Measurements from ENCODE around the gene FBXO33. TPM values are rescaled to one million over a fixed set of nuclear protein-coding genes. Genes with fewer than 3 reads are reported as not detected.

The FBXO33 gene
- total RNA-seq, 2 experiments from 2014 or later = 18.7 to 19.0 TPM

DNA sequence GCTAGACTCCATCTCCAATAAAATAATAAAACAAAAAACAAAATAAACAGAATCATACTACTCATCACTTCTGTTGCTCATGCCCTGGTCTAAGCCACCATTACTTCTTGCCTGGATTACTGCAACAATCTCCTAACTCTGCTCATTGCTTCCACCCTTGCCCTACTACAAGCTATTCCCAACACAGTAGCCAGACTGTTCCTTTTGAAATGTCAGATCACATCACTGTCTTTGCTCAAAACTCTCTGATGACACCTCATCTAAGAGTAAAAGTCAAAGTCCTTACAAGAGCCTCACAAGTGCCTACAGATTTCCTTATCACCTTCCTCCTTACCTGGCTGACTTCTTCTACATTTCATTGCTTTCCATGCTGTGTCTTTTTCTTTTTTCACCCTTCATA lies 10.0 kb downstream of the FBXO33 start:
- no peak overlapping the region for H3K4me3 Mint-ChIP-seq

DNA sequence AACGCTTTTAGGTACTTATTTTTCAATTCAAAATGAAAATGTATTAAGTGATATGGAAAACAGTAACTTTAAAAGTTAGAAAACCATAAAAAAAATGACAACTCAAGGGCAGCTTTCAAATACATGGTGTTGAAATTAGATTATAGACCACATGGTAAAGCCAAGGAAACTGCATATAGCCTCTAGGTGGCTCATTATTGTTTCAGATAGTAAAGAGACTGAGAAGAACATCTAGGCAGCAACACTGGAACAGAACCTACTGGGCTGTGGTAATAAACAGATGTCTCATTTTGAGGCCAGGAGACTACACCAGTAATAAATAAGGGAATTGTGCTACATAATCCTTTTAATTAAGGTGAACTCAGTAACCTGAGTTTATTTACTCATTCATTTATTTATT lies 13.0 kb downstream of the FBXO33 start:
- no peak for ATAC-seq (ENCODE audit: low read depth)
- peaks cover 44% of the 10 kb centered on the region for H3K36me3 Mint-ChIP-seq
- peaks cover 7% of the 10 kb centered on the region for H3K4me1 Mint-ChIP-seq
- H3K27me3 Mint-ChIP-seq = no peaks in the 10 kb centered on the region
- DNase-seq = no peak
- no peak overlapping the region for H3K27ac Mint-ChIP-seq
- H3K4me3 Mint-ChIP-seq = no peak overlapping the region
- POLR2A ChIA-PET = interaction anchor here (1.0 kb wide), 1 partner anchor 13 kb away, joined by 3 read pairs; the partner anchor contains the start of gene FBXO33
- H3K9me3 Mint-ChIP-seq = peaks cover 14% of the 10 kb centered on the region

More for the DNA sequence above, 10.0 kb downstream of the FBXO33 start:
- no peak for DNase-seq
- Mint-ChIP-seq H3K4me1 (peaks cover 14% of the 10 kb centered on the region), H3K9me3 (peaks cover 5% of the 10 kb centered on the region), H3K27me3 (no peaks in the 10 kb centered on the region), H3K27ac (no peak overlapping the region), H3K36me3 (peaks cover 22% of the 10 kb centered on the region)
- POLR2A ChIA-PET = interaction anchor here (1.2 kb wide), 1 partner anchor 9 kb away, joined by 5 read pairs; the partner anchor contains the start of gene FBXO33
- ATAC-seq (ENCODE audit: low read depth) = no peak

DNA sequence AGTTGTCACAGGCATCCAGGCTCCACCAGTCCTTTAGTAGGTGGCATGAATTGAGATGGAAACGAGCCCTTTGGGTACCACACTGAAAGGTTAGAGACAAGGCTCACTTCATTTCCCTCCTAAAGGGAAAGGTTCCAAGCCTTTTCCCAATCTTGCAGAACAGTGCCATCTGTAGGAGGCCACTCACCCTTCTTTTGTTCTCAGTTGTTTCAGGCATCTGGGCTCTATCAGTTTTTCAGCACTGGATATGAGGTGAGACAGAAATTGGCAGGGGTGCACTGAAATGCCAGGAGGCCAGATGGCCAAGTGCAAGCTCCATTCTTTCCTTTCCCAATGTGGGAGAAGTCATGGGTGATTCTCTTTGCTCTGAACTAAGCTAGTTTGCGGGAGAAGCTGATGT lies 15.2 kb downstream of the FBXO33 start:
- ATAC-seq (ENCODE audit: low read depth) = no peak
- no peak overlapping the region for H3K27ac Mint-ChIP-seq
- H3K27me3 Mint-ChIP-seq = no peaks in the 10 kb centered on the region
- H3K36me3 Mint-ChIP-seq = peaks cover 56% of the 10 kb centered on the region
- H3K9me3 Mint-ChIP-seq = peaks cover 17% of the 10 kb centered on the region
- no peaks in the 10 kb centered on the region for H3K4me1 Mint-ChIP-seq
- POLR2A ChIA-PET = interaction anchor here (1.4 kb wide), 1 partner anchor 15 kb away, joined by 3 read pairs; the partner anchor contains the start of gene FBXO33
- no peak for DNase-seq
- no peak overlapping the region for H3K4me3 Mint-ChIP-seq

GRCh38 chr14:39416072-39416471 lies 16.2 kb downstream of the FBXO33 start:
- no peak overlapping the region for H3K4me3 Mint-ChIP-seq

DNA sequence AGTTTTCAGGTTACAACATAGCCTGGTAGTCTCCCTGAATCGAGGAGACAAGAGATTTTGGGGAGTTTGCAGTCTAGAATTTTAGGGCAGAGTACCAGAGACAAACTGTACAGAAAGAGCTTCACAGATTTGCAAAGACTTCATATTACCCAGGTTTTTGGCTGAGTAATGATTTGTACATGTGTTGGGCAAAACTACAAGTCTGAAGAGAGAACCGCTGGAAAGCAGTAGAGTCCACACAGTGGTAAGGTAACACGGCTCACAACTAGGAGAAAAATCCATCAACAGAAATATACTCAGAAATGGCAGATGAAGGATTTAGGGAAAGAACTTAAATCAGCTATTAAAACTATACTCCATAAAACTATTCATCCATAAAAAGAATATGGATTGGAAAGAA lies 25.7 kb downstream of the FBXO33 start:
- POLR2A ChIA-PET = no interaction called here
- Mint-ChIP-seq H3K4me1 (no peaks in the 10 kb centered on the region), H3K9me3 (peaks cover 9% of the 10 kb centered on the region), H3K27me3 (no peaks in the 10 kb centered on the region), H3K27ac (no peak overlapping the region), H3K4me3 (no peak overlapping the region), H3K36me3 (peaks cover 22% of the 10 kb centered on the region)
- ATAC-seq (ENCODE audit: low read depth) (no peak), DNase-seq (no peak)

More at GRCh38 chr14:39416072-39416471, 16.2 kb downstream of the FBXO33 start:
- ATAC-seq (ENCODE audit: low read depth) (no peak), DNase-seq (no peak)
- peaks cover 20% of the 10 kb centered on the region for H3K9me3 Mint-ChIP-seq
- POLR2A ChIA-PET = interaction anchor here (1.4 kb wide), 1 partner anchor 16 kb away, joined by 3 read pairs; the partner anchor contains the start of gene FBXO33
- peaks cover 56% of the 10 kb centered on the region for H3K36me3 Mint-ChIP-seq
- H3K27ac Mint-ChIP-seq = no peak overlapping the region
- no peaks in the 10 kb centered on the region for H3K27me3 Mint-ChIP-seq
- H3K4me1 Mint-ChIP-seq = no peaks in the 10 kb centered on the region

DNA sequence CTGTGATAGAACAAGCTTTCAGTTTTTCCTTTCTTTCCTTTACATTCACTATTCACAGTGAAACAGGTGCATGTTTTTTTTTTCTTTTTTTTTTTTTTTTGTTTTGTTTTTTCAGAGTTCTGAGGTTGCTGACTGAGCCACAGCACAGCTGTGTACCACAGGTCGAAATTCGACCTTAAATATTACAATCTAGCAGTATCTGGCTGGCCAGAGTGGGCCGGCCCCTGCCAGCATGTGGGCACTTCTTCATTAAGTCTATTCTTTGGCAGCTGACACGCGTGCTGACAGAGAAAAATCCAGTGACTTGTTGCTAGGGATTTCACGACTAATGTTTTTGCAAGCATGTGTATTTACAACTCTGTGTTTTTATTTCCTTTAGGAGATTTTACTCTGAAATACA lies 33.9 kb downstream of the FBXO33 start:
- no peaks in the 10 kb centered on the region for H3K9me3 Mint-ChIP-seq

DNA sequence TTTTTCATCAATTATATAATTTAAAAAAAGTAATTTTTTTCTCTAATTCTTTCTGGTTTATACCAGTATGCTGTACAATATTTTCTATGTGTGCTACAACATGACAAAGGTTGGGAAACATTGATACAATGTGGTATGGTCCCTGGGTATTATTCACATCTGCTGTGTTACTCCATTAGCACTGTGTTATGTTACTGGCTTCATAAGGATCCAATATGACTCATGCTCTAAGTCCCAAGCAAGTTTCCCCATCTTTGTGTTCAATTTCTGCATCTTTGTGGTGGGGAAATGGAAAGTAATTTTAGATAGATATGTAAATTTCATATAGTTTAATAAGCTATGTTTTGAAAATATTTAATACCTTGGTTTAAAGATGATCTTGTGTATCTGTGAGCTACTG lies 35.8 kb downstream of the FBXO33 start:
- POLR2A ChIA-PET = no interaction called here
- Mint-ChIP-seq H3K36me3 (peaks cover 32% of the 10 kb centered on the region), H3K4me3 (no peak overlapping the region), H3K9me3 (no peaks in the 10 kb centered on the region), H3K4me1 (no peaks in the 10 kb centered on the region), H3K27ac (no peak overlapping the region), H3K27me3 (no peaks in the 10 kb centered on the region)
- ATAC-seq (ENCODE audit: low read depth) (no peak), DNase-seq (no peak)

More for the DNA sequence above, 33.9 kb downstream of the FBXO33 start:
- no peak for ATAC-seq (ENCODE audit: low read depth)
- no peak overlapping the region for H3K27ac Mint-ChIP-seq
- POLR2A ChIA-PET = interaction anchor here (0.6 kb wide), 1 partner anchor 28 kb away, joined by 3 read pairs; no protein-coding TSS in a partner anchor
- H3K27me3 Mint-ChIP-seq = no peaks in the 10 kb centered on the region
- DNase-seq = no peak
- peaks cover 38% of the 10 kb centered on the region for H3K36me3 Mint-ChIP-seq
- no peak overlapping the region for H3K4me3 Mint-ChIP-seq
- no peaks in the 10 kb centered on the region for H3K4me1 Mint-ChIP-seq

DNA sequence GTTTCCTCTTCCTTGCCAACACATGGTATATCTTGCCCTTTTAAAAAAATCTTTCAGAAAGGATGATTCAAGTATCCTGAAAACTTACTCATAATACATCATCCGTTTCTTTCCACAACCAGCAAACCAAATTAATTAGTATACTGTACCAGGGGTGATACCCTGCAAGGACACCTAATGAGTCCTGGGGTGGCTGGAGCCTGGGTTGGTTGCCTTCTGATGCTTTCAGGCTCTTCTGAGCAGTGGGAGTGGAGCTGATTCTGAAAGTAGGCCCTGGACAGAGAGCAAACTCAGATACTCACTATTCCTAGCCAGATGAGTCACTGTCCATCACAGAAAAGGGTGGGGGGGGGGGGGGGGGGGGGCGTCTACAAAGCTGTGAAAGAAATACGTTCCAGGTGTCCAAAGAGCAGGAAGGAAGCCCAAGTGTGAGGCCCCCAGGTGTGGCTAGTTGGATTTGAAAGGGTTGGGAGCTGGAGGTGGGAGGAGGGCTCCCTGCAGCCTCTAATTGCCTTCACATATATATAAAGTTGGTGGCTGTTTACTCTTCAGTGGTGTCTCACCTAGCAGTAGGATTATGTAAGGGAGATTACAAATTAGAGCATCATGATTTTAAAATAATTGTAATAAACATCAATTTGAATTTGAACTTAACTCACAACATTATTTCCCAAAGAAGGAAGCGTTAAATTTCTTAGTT lies 36.5 kb downstream of the FBXO33 start:
- Mint-ChIP-seq H3K27me3 (no peaks in the 10 kb centered on the region), H3K4me1 (no peaks in the 10 kb centered on the region), H3K4me3 (no peak overlapping the region), H3K9me3 (no peaks in the 10 kb centered on the region), H3K27ac (no peak overlapping the region), H3K36me3 (peaks cover 26% of the 10 kb centered on the region)
- ATAC-seq (ENCODE audit: low read depth) = no peak
- POLR2A ChIA-PET = no interaction called here
- no peak for DNase-seq

DNA sequence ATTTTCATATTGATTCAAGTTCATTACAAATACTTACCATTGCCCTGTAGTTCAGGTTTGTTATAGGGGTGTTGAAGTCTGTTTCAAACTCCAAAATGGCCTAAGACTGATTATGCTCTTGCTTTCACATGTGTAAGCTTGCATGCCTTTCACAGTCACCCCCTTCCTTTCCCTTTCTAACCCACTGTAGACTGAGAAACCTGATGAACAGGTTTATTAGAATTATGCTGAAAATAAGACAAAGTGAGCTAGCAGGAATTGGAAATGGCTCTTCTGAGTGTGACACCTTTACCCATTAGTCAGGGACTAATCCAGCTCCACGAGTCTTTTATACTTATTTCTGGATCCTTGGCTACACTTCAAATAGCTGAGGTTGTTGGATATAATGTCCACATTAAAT lies 38.9 kb downstream of the FBXO33 start:
- H3K4me3 Mint-ChIP-seq = no peak overlapping the region
- no peak for ATAC-seq (ENCODE audit: low read depth)
- H3K9me3 Mint-ChIP-seq = no peaks in the 10 kb centered on the region
- H3K4me1 Mint-ChIP-seq = no peaks in the 10 kb centered on the region
- POLR2A ChIA-PET = no interaction called here
- H3K36me3 Mint-ChIP-seq = peaks cover 20% of the 10 kb centered on the region
- no peaks in the 10 kb centered on the region for H3K27me3 Mint-ChIP-seq
- DNase-seq = no peak
- H3K27ac Mint-ChIP-seq = no peak overlapping the region

DNA sequence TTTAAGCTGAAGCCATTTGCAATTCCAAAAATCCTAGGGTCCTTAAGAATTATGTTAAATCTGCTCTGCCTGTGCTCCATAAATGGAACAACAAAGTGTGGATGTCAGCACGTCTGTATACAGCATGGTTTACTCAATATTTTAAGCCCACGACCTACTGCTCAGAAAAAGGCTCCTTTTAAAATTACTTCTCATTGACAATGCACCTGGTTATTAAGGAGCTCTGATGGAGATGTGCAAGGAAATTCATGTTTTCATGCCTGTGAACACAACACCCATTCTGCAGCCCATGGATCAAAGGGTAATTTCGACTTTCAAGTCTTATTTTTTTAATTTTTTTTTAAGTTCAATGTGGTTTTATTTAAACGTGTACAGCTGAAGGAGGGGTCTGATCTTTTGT lies 48.1 kb downstream of the FBXO33 start:
- POLR2A ChIA-PET = no interaction called here
- no peak for ATAC-seq (ENCODE audit: low read depth)
- Mint-ChIP-seq H3K27me3 (no peaks in the 10 kb centered on the region), H3K4me3 (no peak overlapping the region), H3K36me3 (no peaks in the 10 kb centered on the region), H3K9me3 (no peaks in the 10 kb centered on the region), H3K4me1 (peaks cover 15% of the 10 kb centered on the region), H3K27ac (no peak overlapping the region)
- no peak for DNase-seq

- POLR2A ChIA-PET = no interaction called here
- ATAC-seq (ENCODE audit: low read depth) = no peak
- Mint-ChIP-seq H3K36me3 (no peaks in the 10 kb centered on the region), H3K27me3 (no peaks in the 10 kb centered on the region), H3K9me3 (no peaks in the 10 kb centered on the region), H3K4me3 (no peak overlapping the region), H3K4me1 (peaks cover 15% of the 10 kb centered on the region), H3K27ac (no peak overlapping the region)
- no peak for DNase-seq
Observed at GRCh38 chr14:39383741-39384140, 48.5 kb downstream of the FBXO33 start.

- H3K9me3 Mint-ChIP-seq = no peaks in the 10 kb centered on the region
- DNase-seq = no peak
- no peak overlapping the region for H3K4me3 Mint-ChIP-seq
- no peak overlapping the region for H3K27ac Mint-ChIP-seq
- POLR2A ChIA-PET = no interaction called here
- no peaks in the 10 kb centered on the region for H3K27me3 Mint-ChIP-seq
- H3K36me3 Mint-ChIP-seq = no peaks in the 10 kb centered on the region
- H3K4me1 Mint-ChIP-seq = peaks cover 15% of the 10 kb centered on the region
- no peak for ATAC-seq (ENCODE audit: low read depth)
Observed at GRCh38 chr14:39383026-39383660, 49.1 kb downstream of the FBXO33 start.

GRCh38 chr14:39382463-39382862 lies 49.8 kb downstream of the FBXO33 start:
- peaks cover 15% of the 10 kb centered on the region for H3K4me1 Mint-ChIP-seq
- POLR2A ChIA-PET = interaction anchor here (1.2 kb wide), 1 partner anchor 49 kb away, joined by 3 read pairs; the partner anchor contains the start of gene FBXO33
- no peak overlapping the region for H3K4me3 Mint-ChIP-seq
- no peaks in the 10 kb centered on the region for H3K36me3 Mint-ChIP-seq
- no peaks in the 10 kb centered on the region for H3K27me3 Mint-ChIP-seq
- ATAC-seq (ENCODE audit: low read depth) (no peak), DNase-seq (no peak)
- no peaks in the 10 kb centered on the region for H3K9me3 Mint-ChIP-seq
- no peak overlapping the region for H3K27ac Mint-ChIP-seq

- DNase-seq (no peak), ATAC-seq (ENCODE audit: low read depth) (no peak)
- no peak overlapping the region for H3K4me3 Mint-ChIP-seq
- H3K27ac Mint-ChIP-seq = no peak overlapping the region
- peaks cover 1% of the 10 kb centered on the region for H3K36me3 Mint-ChIP-seq
- POLR2A ChIA-PET = interaction anchor here (1.2 kb wide), 1 partner anchor 51 kb away, joined by 3 read pairs; the partner anchor contains the start of gene FBXO33
- no peaks in the 10 kb centered on the region for H3K27me3 Mint-ChIP-seq
- no peaks in the 10 kb centered on the region for H3K9me3 Mint-ChIP-seq
- H3K4me1 Mint-ChIP-seq = peaks cover 20% of the 10 kb centered on the region
Observed at GRCh38 chr14:39381366-39381765, 50.9 kb downstream of the FBXO33 start.

All from activated naive CD8-positive, alpha-beta T cell treated with anti-CD3 and anti-CD28 coated beads, Interleukin-2, amount 10 ng/mL, durations not matched to agents 7 days and 5 days (primary cell).